ENCODE measurements around the gene STX2.

Gene STX2

GRCh38 chr12:130745921-130746320 is 93.1 kb downstream of the STX2 start:
- no peak for TF ChIP-seq CTCF (IDR thresholded peaks at IDR 0.05)
- H3K27ac ChIP-seq = no peak overlapping the region
- no peak overlapping the region for H3K4me3 ChIP-seq (ENCODE audit: low read depth in 1 of 2, low read length in 1 of 2)
- no peaks in the 10 kb centered on the region for H3K4me1 ChIP-seq (ENCODE audit: control insufficient read depth in 1 of 2, insufficient read depth in 1 of 2, low read depth in 1 of 2, low read length in 1 of 2)
- no peaks in the 10 kb centered on the region for H3K27me3 ChIP-seq
- H3K36me3 ChIP-seq = no peaks in the 10 kb centered on the region
- no peaks in the 10 kb centered on the region for H3K9me3 ChIP-seq

GRCh38 chr12:130744274-130744673 is 94.8 kb downstream of the STX2 start:
- Histone ChIP-seq H3K9me3 (no peaks in the 10 kb centered on the region), H3K36me3 (no peaks in the 10 kb centered on the region), H3K27me3 (no peaks in the 10 kb centered on the region), H3K27ac (no peak overlapping the region), H3K4me3 (ENCODE audit: low read depth in 1 of 2, low read length in 1 of 2) (no peak overlapping the region), H3K4me1 (ENCODE audit: control insufficient read depth in 1 of 2, insufficient read depth in 1 of 2, low read depth in 1 of 2, low read length in 1 of 2) (no peaks in the 10 kb centered on the region)
- no peak for TF ChIP-seq CTCF (IDR thresholded peaks at IDR 0.05)

- Histone ChIP-seq H3K27ac (no peak overlapping the region), H3K4me3 (ENCODE audit: low read depth in 1 of 2, low read length in 1 of 2) (no peak overlapping the region), H3K36me3 (no peaks in the 10 kb centered on the region), H3K9me3 (no peaks in the 10 kb centered on the region), H3K4me1 (ENCODE audit: control insufficient read depth in 1 of 2, insufficient read depth in 1 of 2, low read depth in 1 of 2, low read length in 1 of 2) (no peaks in the 10 kb centered on the region), H3K27me3 (no peaks in the 10 kb centered on the region)
- no peak for TF ChIP-seq CTCF (IDR thresholded peaks at IDR 0.05)
Observed at GRCh38 chr12:130743606-130744005, 95.4 kb downstream of the STX2 start.

- no peak overlapping the region for H3K4me3 ChIP-seq (ENCODE audit: low read depth in 1 of 2, low read length in 1 of 2)
- H3K9me3 ChIP-seq = no peaks in the 10 kb centered on the region
- no peak for TF ChIP-seq CTCF (IDR thresholded peaks at IDR 0.05)
- H3K36me3 ChIP-seq = no peaks in the 10 kb centered on the region
- H3K27me3 ChIP-seq = peaks cover 4% of the 10 kb centered on the region
- no peak overlapping the region for H3K27ac ChIP-seq
- H3K4me1 ChIP-seq (ENCODE audit: control insufficient read depth in 1 of 2, insufficient read depth in 1 of 2, low read depth in 1 of 2, low read length in 1 of 2) = no peaks in the 10 kb centered on the region
Observed at GRCh38 chr12:130743176-130743575, 95.9 kb downstream of the STX2 start.

GRCh38 chr12:130742716-130743115 is 96.3 kb downstream of the STX2 start:
- H3K27ac ChIP-seq = no peak overlapping the region
- no peak overlapping the region for H3K4me3 ChIP-seq (ENCODE audit: low read depth in 1 of 2, low read length in 1 of 2)
- H3K4me1 ChIP-seq (ENCODE audit: control insufficient read depth in 1 of 2, insufficient read depth in 1 of 2, low read depth in 1 of 2, low read length in 1 of 2) = no peaks in the 10 kb centered on the region
- peaks cover 9% of the 10 kb centered on the region for H3K27me3 ChIP-seq
- H3K36me3 ChIP-seq = no peaks in the 10 kb centered on the region
- H3K9me3 ChIP-seq = no peaks in the 10 kb centered on the region
- no peak for TF ChIP-seq CTCF (IDR thresholded peaks at IDR 0.05)

GRCh38 chr12:130742112-130742511 is 96.9 kb downstream of the STX2 start:
- Histone ChIP-seq H3K4me1 (ENCODE audit: control insufficient read depth in 1 of 2, insufficient read depth in 1 of 2, low read depth in 1 of 2, low read length in 1 of 2) (no peaks in the 10 kb centered on the region), H3K27ac (no peak overlapping the region), H3K27me3 (peaks cover 15% of the 10 kb centered on the region), H3K9me3 (no peaks in the 10 kb centered on the region), H3K4me3 (ENCODE audit: low read depth in 1 of 2, low read length in 1 of 2) (no peak overlapping the region), H3K36me3 (no peaks in the 10 kb centered on the region)
- TF ChIP-seq CTCF (IDR thresholded peaks at IDR 0.05) = no peak

Measured in neutrophil (primary cell).